Loucy (cell line): ENCODE results near the gene RELL1.
A peak's percentile ranks its signal among the peaks of the same experiment; 100 is the strongest.

Experiments used
- H2AFZ ChIP-seq: fragments of 200-600 bp; sonication (generic); 2 replicates; pipeline ENCODE4 v1.6.0; 2016; ENCODE audit warnings: antibody characterized with exemption, mild to moderate bottlenecking, low read length, moderate library complexity
- H3F3A ChIP-seq: fragments of 200-600 bp; 2 replicates; pipeline ENCODE4 v1.6.0; 2016; ENCODE audit warnings: antibody characterized with exemption, low read depth, mild to moderate bottlenecking
- H3K27me3 ChIP-seq: fragments of 200-600 bp; sonication (generic); 2 replicates; pipeline ENCODE4 v1.6.1; 2014; ENCODE audit warnings: low read length, mild to moderate bottlenecking; ENCODE audit not compliant: insufficient read depth, poor library complexity, severe bottlenecking
- H3K36me3 ChIP-seq: fragments of 200-600 bp; sonication (generic); 2 replicates; pipeline ENCODE4 v1.6.1; 2016; ENCODE audit warnings: low read length; ENCODE audit not compliant: insufficient read depth
- H3K4me1 ChIP-seq: fragments of 200-600 bp; sonication (generic); 2 replicates; pipeline ENCODE4 v1.5.1; 2014; ENCODE audit warnings: low read length, mild to moderate bottlenecking; ENCODE audit not compliant: insufficient read depth, poor library complexity, severe bottlenecking
- H3K4me2 ChIP-seq: fragments of 200-600 bp; sonication (generic); 2 replicates; pipeline ENCODE4 v1.6.0; 2014; ENCODE audit warnings: antibody characterized with exemption, low read length, low read depth, mild to moderate bottlenecking; ENCODE audit not compliant: poor library complexity, severe bottlenecking
- H3K4me3 ChIP-seq: fragments of 200-600 bp; sonication (generic); 2 replicates; pipeline ENCODE4 v1.5.1; 2014; ENCODE audit warnings: low read length, mild to moderate bottlenecking, mixed read lengths; ENCODE audit not compliant: poor library complexity, severe bottlenecking
- H3K79me2 ChIP-seq: fragments of 200-600 bp; sonication (generic); 2 replicates; pipeline ENCODE4 v1.6.1; 2014; ENCODE audit warnings: low read length; ENCODE audit not compliant: insufficient read depth
- H3K9ac ChIP-seq: fragments of 200-600 bp; sonication (generic); 2 replicates; pipeline ENCODE4 v1.6.0; 2014; ENCODE audit warnings: mild to moderate bottlenecking, low read depth, low read length, moderate library complexity; ENCODE audit not compliant: poor library complexity, severe bottlenecking
- H3K9me2 ChIP-seq: fragments of 200-600 bp; sonication (generic); replicated peaks from 2 replicates; pipeline ENCODE4 v1.6.1; 2016; ENCODE audit warnings: low read depth, low read length, mixed read lengths
- H3K9me3 ChIP-seq: fragments of 200-600 bp; sonication (generic); 2 replicates; pipeline ENCODE4 v1.6.1; 2014; ENCODE audit warnings: mild to moderate bottlenecking, antibody characterized with exemption, low read length, low read depth; ENCODE audit not compliant: insufficient read depth
- H4K20me1 ChIP-seq: fragments of 200-600 bp; sonication (generic); 2 replicates; pipeline ENCODE4 v1.6.0; 2014; ENCODE audit warnings: antibody characterized with exemption, low read length, mild to moderate bottlenecking; ENCODE audit not compliant: insufficient read depth, poor library complexity, severe bottlenecking
- EZH2phosphoT487 ChIP-seq: fragments of 200-600 bp; IDR thresholded peaks from 2 replicates; pipeline ENCODE4 v1.6.1; 2018; ENCODE audit warnings: antibody characterized with exemption, mild to moderate bottlenecking, moderate library complexity, borderline replicate concordance
- TF ChIP-seq, protein P1 (sequence below): fragments of 200-600 bp; sonication (generic); conservative IDR thresholded peaks from 2 replicates; pipeline ENCODE4 v1.5.1; 2014; ENCODE audit warnings: mild to moderate bottlenecking, antibody characterized with exemption, low read length

RELL1 gene

DNA sequence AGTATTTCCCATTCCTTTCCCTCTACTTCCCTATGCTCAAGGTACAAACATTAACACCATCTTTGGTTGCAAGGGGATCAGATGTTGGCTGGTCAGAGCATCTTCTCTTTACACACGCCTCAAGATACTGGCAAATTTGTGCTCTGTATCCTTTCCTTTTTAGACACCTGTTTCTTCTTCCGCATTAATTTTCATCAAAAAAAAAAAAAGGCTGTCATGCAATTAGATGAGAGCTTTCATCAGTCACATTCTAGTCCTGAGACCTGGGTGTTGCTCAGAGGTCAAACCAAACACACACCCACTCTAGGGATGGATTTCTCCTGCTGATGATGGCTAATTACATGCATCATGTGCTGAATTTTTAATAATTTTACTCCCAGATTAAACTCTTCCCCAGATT is 2.0 kb downstream of the RELL1 start:
- Histone ChIP-seq H4K20me1 (peaks cover 16% of the 10 kb centered on the region), H3K4me2 (peak overlapping the region; percentile 82), H3K9ac (no peak overlapping the region), H3K9me2 (no peaks in the 10 kb centered on the region), H3K79me2 (peaks cover 35% of the 10 kb centered on the region), H3K4me3 (peak overlapping the region; percentile 20), H3K27me3 (no peaks in the 10 kb centered on the region), H2AFZ (no peak overlapping the region), H3F3A (peaks cover 4% of the 10 kb centered on the region; the same call in 1 of the 2 replicates), H3K9me3 (no peaks in the 10 kb centered on the region), H3K4me1 (peaks cover 37% of the 10 kb centered on the region), H3K36me3 (no peaks in the 10 kb centered on the region)
- TF ChIP-seq, protein P1, sequence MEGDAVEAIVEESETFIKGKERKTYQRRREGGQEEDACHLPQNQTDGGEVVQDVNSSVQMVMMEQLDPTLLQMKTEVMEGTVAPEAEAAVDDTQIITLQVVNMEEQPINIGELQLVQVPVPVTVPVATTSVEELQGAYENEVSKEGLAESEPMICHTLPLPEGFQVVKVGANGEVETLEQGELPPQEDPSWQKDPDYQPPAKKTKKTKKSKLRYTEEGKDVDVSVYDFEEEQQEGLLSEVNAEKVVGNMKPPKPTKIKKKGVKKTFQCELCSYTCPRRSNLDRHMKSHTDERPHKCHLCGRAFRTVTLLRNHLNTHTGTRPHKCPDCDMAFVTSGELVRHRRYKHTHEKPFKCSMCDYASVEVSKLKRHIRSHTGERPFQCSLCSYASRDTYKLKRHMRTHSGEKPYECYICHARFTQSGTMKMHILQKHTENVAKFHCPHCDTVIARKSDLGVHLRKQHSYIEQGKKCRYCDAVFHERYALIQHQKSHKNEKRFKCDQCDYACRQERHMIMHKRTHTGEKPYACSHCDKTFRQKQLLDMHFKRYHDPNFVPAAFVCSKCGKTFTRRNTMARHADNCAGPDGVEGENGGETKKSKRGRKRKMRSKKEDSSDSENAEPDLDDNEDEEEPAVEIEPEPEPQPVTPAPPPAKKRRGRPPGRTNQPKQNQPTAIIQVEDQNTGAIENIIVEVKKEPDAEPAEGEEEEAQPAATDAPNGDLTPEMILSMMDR: no peak
- no peak for TF ChIP-seq EZH2phosphoT487

DNA sequence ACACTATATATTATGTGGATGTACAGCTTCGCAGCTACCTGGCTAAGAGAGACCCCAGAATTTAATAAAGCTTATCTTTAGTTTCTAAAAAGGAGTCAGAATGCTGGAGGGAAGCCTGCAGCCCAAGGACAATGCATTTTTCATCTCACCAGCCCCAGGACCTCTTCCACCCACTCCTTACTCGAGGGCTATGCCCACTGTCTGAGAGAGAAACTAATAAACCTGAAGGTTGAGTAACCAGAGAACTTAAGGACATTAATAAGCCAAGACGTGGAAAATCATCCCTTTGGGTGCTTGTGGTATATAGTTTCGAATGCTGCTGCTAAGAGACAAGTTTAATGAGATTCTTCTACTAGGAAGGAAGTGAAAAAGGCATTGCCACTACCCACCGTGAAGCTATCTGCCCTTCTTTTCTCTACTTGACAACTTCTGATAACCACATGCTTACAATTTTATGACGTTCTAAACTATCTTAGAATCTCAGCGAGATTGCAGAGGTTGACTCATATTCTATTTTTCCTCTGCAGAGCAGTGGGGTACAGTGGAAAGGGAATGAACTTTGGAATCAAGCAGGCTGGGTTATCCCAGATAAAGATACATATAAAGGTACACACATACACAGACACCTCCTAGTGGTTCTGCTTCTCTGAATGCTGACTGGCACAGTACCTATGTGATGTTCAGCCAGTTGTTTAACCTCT is 3.3 kb downstream of the RELL1 start:
- peak overlapping the region; percentile 83 for H3K4me2 ChIP-seq
- H3K9ac ChIP-seq: peak overlapping the region; percentile 27
- H3K9me3 ChIP-seq: no peaks in the 10 kb centered on the region
- H2AFZ ChIP-seq: no peak overlapping the region
- no peaks in the 10 kb centered on the region for H3K27me3 ChIP-seq
- peaks cover 46% of the 10 kb centered on the region for H3K79me2 ChIP-seq
- H3K9me2 ChIP-seq: no peaks in the 10 kb centered on the region
- peaks cover 41% of the 10 kb centered on the region for H3K4me1 ChIP-seq
- TF ChIP-seq, protein P1: peak; percentile 39
- TF ChIP-seq EZH2phosphoT487: no peak
- peaks cover 16% of the 10 kb centered on the region for H4K20me1 ChIP-seq
- H3K4me3 ChIP-seq: peak overlapping the region; percentile 63
- no peaks in the 10 kb centered on the region for H3K36me3 ChIP-seq
- H3F3A ChIP-seq: peaks cover 4% of the 10 kb centered on the region; the same call in 1 of the 2 replicates

DNA sequence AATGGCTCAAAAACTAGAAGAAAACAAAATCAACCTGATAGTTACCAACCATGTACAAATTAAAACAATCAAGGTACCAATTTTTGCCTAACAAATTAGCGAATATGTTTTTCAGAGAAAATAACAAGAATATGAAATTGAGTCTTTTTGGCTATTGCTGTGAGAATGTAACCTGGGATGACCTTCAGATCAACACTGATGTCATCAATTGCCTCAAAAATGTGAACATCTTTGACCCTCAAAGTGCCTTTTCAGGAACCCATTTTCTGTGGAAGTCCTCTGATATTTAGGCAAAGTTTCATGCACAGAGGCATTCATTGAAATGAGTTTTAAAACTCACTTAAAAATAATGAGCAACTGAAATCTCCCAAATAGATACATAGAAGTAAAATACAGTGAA is 6.1 kb downstream of the RELL1 start:
- Histone ChIP-seq H3K36me3 (no peaks in the 10 kb centered on the region), H3K4me1 (peaks cover 49% of the 10 kb centered on the region), H3K9me2 (no peaks in the 10 kb centered on the region), H2AFZ (no peak overlapping the region), H3F3A (peaks cover 4% of the 10 kb centered on the region; the same call in 1 of the 2 replicates), H4K20me1 (peaks cover 16% of the 10 kb centered on the region), H3K4me2 (peak overlapping the region; percentile 10), H3K9me3 (no peaks in the 10 kb centered on the region), H3K9ac (no peak overlapping the region), H3K27me3 (no peaks in the 10 kb centered on the region), H3K79me2 (peaks cover 67% of the 10 kb centered on the region), H3K4me3 (no peak overlapping the region)
- no peak for TF ChIP-seq EZH2phosphoT487
- TF ChIP-seq, protein P1: no peak
